Activated CD4-positive, alpha-beta memory T cell treated with anti-CD3 and anti-CD28 coated beads, Interleukin-2, amount 10 ng/mL, durations not matched to agents 7 days and 5 days (primary cell): ENCODE data around the gene NAPB. TPM values are rescaled to one million over a fixed set of nuclear protein-coding genes. Genes with fewer than 3 reads are reported as not detected.

ENCODE experiments used
- CTCF ChIA-PET: fragments of 350-600 bp; sonication (Branson Sonifier 250); formaldehyde crosslinking; loops from one replicate; lab custom pipeline; 2021; ENCODE audit warnings: antibody characterized with exemption, inconsistent platforms; lab: Charles Lee
- POLR2A ChIA-PET: fragments of 350-600 bp; sonication (Branson Sonifier 250); formaldehyde crosslinking; loops from one replicate; lab custom pipeline; 2021; ENCODE audit warnings: antibody characterized with exemption; lab: Charles Lee
- DNase-seq: peaks from one replicate; pipeline ENCODE4 v3.0.0-alpha.2; 2020
- H3K27ac Mint-ChIP-seq: one replicate; pipeline ENCODE4 v1.8.0; 2021; ENCODE audit warnings: mild to moderate bottlenecking, mixed read lengths
- H3K27me3 Mint-ChIP-seq: one replicate; pipeline ENCODE4 v1.8.0; 2021; ENCODE audit warnings: mixed read lengths
- H3K36me3 Mint-ChIP-seq: one replicate; pipeline ENCODE4 v1.8.0; 2021; ENCODE audit warnings: low read depth, mixed read lengths
- H3K4me1 Mint-ChIP-seq: one replicate; pipeline ENCODE4 v1.8.0; 2021; ENCODE audit warnings: mixed read lengths
- H3K4me3 Mint-ChIP-seq: one replicate; pipeline ENCODE4 v1.8.0; 2021; ENCODE audit warnings: mild to moderate bottlenecking, mixed read lengths
- H3K9me3 Mint-ChIP-seq: one replicate; pipeline ENCODE4 v1.8.0; 2021; ENCODE audit warnings: mixed read lengths
- total RNA-seq, 2 experiments: library from RNA; stranded (reverse); gene quantifications; one replicate each; pipeline ENCODE4 v1.2.3, GENCODE V29; 2021

Gene NAPB
- total RNA-seq, 2 experiments from 2014 or later, result 16.0 TPM

DNA sequence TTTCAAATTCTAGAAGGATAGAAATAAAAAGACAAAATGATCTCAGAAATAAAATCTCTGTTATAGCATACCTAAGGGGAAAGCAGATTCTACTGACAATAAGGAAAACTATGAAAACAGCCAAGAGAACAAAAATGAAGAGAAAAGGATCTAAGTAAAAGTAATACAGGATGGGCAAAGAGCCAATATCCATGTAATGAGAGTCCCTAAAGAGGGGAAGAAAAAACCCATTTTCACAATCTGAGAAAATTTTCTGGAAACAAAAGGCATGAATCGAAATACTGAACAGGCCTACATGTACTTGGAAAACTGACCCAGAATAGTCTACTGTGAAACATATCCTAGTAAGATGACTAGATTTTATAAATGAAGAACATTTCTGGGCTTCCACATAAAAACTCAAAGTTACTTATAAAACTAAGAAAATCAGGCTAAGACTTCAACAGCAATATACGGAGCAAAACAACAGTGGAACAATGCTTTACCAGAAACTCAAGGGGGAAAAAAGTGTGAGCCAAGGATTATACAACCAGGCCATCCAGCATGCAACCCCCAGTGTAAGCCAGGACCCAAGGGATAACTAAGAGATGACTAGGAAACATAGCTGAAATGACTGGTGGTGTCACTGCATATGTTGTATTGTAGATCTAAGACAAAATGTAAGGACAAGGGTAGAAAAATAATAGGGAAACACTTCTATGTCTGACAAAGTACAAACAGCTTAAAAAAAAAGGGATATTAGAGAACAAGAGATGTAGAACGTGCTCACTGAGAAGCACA, 10.2 kb downstream of the NAPB start:
- no peak for DNase-seq
- ChIA-PET CTCF (no interaction called here), POLR2A (interaction anchor here (1.1 kb wide), 1 partner anchor 11 kb away, joined by 3 read pairs; no protein-coding TSS in a partner anchor)
- H3K27me3 Mint-ChIP-seq, result no peaks in the 10 kb centered on the region
- no peak overlapping the region for H3K4me3 Mint-ChIP-seq
- peaks cover 41% of the 10 kb centered on the region for H3K4me1 Mint-ChIP-seq
- H3K9me3 Mint-ChIP-seq, result no peaks in the 10 kb centered on the region
- H3K27ac Mint-ChIP-seq, result no peak overlapping the region
- peaks cover 29% of the 10 kb centered on the region for H3K36me3 Mint-ChIP-seq

DNA sequence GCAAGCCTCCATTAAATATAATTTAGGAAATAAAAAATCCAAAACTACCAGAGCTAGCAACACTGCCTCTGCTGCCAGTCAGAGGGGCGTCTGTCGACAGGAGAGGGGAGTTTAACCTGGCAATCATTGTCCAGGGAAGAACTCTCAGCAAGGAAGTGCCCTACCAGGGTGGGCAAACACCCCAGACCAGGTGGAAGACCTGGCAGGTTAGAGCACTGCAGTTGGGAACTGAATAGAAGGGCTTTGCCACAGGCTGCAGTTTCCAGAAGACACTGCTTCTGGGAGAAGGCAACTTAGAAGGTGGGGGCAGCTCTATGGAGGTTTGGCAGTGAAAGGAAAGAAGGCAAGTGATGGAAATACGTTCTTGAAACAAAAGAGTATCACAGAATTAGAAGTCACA, 11.5 kb downstream of the NAPB start:
- DNase-seq, result no peak
- Mint-ChIP-seq H3K4me1 (peaks cover 35% of the 10 kb centered on the region), H3K36me3 (peaks cover 26% of the 10 kb centered on the region), H3K9me3 (no peaks in the 10 kb centered on the region), H3K27me3 (no peaks in the 10 kb centered on the region), H3K27ac (no peak overlapping the region), H3K4me3 (no peak overlapping the region)
- POLR2A ChIA-PET, result interaction anchor here (1.0 kb wide), 1 partner anchor 10 kb away, joined by 4 read pairs; no protein-coding TSS in a partner anchor
- CTCF ChIA-PET, result interaction anchor here (1.7 kb wide), 1 partner anchor 10 kb away, joined by 3 read pairs; no protein-coding TSS in a partner anchor

DNA sequence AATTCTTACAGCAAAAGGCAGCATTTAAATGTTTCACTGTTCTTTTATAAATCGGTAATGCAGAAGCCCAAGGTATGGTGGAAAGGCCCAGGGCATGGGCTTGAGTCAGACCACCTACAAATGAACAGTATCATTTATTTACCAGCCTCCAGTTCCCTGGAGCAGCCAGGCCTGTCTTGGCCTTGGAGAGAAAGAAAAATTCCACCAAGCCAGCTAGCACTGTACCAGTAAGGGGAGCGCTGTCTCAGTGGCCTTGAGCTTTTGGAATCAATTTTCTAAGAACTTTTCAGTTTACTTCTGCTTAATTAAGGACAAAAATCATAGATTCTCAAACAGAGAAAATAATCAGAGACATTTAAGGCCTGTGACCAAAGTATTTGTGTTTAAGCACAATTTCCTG, 12.3 kb downstream of the NAPB start:
- DNase-seq, result no peak
- ChIA-PET POLR2A (interaction anchor here (1.0 kb wide), 1 partner anchor 11 kb away, joined by 4 read pairs; no protein-coding TSS in a partner anchor), CTCF (interaction anchor here (1.7 kb wide), 1 partner anchor 11 kb away, joined by 3 read pairs; no protein-coding TSS in a partner anchor)
- H3K9me3 Mint-ChIP-seq, result no peaks in the 10 kb centered on the region
- H3K36me3 Mint-ChIP-seq, result peaks cover 26% of the 10 kb centered on the region
- no peak overlapping the region for H3K4me3 Mint-ChIP-seq
- H3K4me1 Mint-ChIP-seq, result peaks cover 37% of the 10 kb centered on the region
- no peaks in the 10 kb centered on the region for H3K27me3 Mint-ChIP-seq
- H3K27ac Mint-ChIP-seq, result no peak overlapping the region

DNA sequence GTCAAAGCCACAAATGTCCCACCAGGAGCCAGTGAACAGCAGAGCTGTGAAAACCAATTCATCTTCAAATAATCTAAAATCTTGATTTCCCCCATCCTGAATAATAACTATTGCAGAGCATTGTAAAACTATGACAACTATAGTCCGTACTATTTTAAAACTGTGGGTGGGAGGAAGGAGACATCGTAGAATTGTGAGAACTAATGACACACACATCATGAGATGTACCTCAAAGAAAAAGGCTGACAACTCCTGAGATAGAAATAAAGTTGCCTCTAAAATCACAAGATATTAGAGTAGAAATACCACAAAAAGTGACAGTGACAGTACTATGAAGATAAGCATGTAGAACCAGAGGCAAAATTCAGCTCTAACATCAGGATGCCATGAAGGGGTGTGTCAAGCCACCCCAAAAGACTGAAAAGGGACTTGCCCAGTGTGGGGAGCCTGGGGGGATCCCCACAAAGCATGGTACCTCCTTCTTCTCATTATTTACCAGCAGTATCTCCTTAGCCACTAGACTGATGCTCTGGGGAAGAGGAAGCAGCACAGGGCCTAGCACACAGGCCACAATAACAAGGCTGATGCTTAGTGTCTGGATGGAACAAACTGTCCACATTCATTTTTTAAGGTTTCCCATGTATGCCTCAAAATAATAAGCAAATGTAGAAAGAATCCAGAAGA, 13.4 kb downstream of the NAPB start:
- peak; percentile 27 for DNase-seq
- no peaks in the 10 kb centered on the region for H3K9me3 Mint-ChIP-seq
- ChIA-PET POLR2A (interaction anchor here (2.2 kb wide), 1 partner anchor 11 kb away, joined by 8 read pairs; no protein-coding TSS in a partner anchor), CTCF (interaction anchor here (0.5 to 3.1 kb wide), 3 partner anchors 9 to 14 kb away, joined by 3 to 12 read pairs (median 5); partner anchors contain the start of gene NAPB)
- H3K36me3 Mint-ChIP-seq, result peaks cover 26% of the 10 kb centered on the region
- H3K4me3 Mint-ChIP-seq, result no peak overlapping the region
- no peaks in the 10 kb centered on the region for H3K27me3 Mint-ChIP-seq
- peaks cover 35% of the 10 kb centered on the region for H3K4me1 Mint-ChIP-seq
- peak overlapping the region; percentile 28 for H3K27ac Mint-ChIP-seq

DNA sequence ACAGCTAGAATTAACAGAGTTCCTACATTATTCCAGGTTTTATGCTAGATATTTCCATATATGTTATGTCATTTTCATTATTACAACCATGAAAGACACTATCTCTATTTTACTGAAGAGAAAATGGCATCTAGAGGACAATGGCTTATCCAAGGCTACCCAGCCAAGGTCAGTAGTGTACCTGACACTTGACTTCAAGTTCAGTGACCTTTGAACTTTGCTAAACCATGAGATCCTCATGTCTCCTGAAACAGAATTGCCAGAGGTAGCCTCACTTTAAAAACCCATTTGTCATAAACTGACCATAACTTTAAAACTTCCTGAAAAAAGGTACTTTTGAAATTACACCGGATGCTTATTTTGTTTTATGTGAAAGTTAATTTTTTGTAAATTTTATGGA, 14.4 kb downstream of the NAPB start:
- no peaks in the 10 kb centered on the region for H3K9me3 Mint-ChIP-seq
- no peak overlapping the region for H3K4me3 Mint-ChIP-seq
- peaks cover 36% of the 10 kb centered on the region for H3K4me1 Mint-ChIP-seq
- no peak overlapping the region for H3K27ac Mint-ChIP-seq
- H3K36me3 Mint-ChIP-seq, result peaks cover 29% of the 10 kb centered on the region
- CTCF ChIA-PET, result interaction anchor here (0.7 to 3.1 kb wide), 3 partner anchors 11 to 15 kb away, joined by 3 to 12 read pairs (median 3); partner anchors contain the start of gene NAPB
- H3K27me3 Mint-ChIP-seq, result no peaks in the 10 kb centered on the region
- DNase-seq, result no peak
- POLR2A ChIA-PET, result interaction anchor here (2.2 to 3.1 kb wide), 2 partner anchors 12 to 56 kb away, joined by 8 to 10 read pairs; partner anchors contain the start of gene NXT1

DNA sequence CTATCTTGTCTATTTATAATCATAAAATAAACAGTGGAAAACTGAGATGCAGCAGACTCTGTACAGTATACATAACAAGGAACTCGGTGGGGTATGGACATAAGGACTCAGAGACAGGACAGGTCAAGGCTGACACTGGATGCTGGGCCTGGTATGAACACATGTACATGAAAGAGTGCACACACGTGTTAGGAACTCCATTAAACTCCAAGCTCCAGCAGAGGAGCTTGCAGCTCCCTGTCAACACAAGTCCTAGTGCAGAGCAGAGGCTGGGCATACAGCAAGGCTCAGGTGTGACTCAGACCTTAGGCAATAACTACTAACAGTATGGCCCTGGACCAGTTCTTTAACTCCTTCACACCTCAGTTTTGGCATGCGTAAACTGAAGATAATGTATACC, 17.1 kb downstream of the NAPB start:
- DNase-seq, result no peak
- ChIA-PET CTCF (interaction anchor here (6.6 kb wide), 1 partner anchor 16 kb away, joined by 44 read pairs; the partner anchor contains the start of gene NAPB), POLR2A (interaction anchor here (3.1 to 8.0 kb wide), 2 partner anchors 15 to 54 kb away, joined by 10 to 58 read pairs; partner anchors contain the start of genes NAPB and NXT1)
- no peaks in the 10 kb centered on the region for H3K9me3 Mint-ChIP-seq
- no peak overlapping the region for H3K27ac Mint-ChIP-seq
- H3K27me3 Mint-ChIP-seq, result no peaks in the 10 kb centered on the region
- H3K4me1 Mint-ChIP-seq, result peaks cover 51% of the 10 kb centered on the region
- H3K36me3 Mint-ChIP-seq, result peaks cover 27% of the 10 kb centered on the region
- no peak overlapping the region for H3K4me3 Mint-ChIP-seq

DNA sequence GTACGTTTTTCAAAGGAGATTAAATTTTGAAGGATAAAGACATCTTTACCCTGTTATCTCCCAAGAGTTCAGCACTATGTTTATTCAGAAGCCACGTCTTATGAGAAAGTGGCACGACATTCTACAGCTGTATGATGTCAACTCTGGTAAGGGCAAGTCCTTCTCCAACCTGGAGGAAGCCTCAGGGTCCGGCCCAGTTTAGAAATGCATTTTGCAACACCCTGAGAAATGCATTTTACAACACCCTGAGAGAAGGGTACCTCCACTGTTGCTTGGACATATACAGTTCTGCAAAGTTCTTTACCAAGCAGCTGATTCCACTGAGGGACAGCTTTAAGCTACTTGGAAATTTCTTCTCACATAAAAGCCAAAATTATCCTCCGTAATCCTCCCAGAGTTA, 17.5 kb downstream of the NAPB start:
- no peaks in the 10 kb centered on the region for H3K9me3 Mint-ChIP-seq
- no peaks in the 10 kb centered on the region for H3K27me3 Mint-ChIP-seq
- peaks cover 54% of the 10 kb centered on the region for H3K4me1 Mint-ChIP-seq
- CTCF ChIA-PET, result interaction anchor here (1.5 to 6.6 kb wide), 2 partner anchors 16 to 54 kb away, joined by 3 to 44 read pairs; partner anchors contain the start of gene NAPB
- H3K27ac Mint-ChIP-seq, result no peak overlapping the region
- POLR2A ChIA-PET, result interaction anchor here (8.0 kb wide), 1 partner anchor 15 kb away, joined by 58 read pairs; the partner anchor contains the start of gene NAPB
- DNase-seq, result no peak
- no peak overlapping the region for H3K4me3 Mint-ChIP-seq
- H3K36me3 Mint-ChIP-seq, result peaks cover 31% of the 10 kb centered on the region

DNA sequence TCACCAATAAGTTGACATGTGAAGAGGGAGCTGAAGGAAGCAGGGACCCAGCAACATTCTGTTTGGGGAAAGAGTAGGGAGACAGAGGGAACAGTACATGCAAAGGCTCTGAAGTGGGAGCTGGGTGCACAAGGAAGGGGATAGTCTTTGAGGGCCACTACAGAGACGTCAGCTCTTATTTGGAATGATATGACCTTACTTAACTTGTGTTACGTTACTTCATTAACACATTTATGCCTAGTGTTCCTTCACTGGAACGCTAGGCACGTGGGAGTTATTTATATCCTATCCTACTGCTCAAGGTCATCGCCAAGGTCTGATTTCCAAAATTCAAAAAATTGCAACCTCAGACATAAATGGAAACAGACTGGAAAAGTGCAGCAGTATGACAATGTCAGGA, 20.2 kb downstream of the NAPB start:
- POLR2A ChIA-PET, result interaction anchor here (1.1 to 8.0 kb wide), 3 partner anchors 11 to 51 kb away, joined by 3 to 58 read pairs (median 16); partner anchors contain the start of genes NAPB and NXT1
- H3K36me3 Mint-ChIP-seq, result peaks cover 37% of the 10 kb centered on the region

DNA sequence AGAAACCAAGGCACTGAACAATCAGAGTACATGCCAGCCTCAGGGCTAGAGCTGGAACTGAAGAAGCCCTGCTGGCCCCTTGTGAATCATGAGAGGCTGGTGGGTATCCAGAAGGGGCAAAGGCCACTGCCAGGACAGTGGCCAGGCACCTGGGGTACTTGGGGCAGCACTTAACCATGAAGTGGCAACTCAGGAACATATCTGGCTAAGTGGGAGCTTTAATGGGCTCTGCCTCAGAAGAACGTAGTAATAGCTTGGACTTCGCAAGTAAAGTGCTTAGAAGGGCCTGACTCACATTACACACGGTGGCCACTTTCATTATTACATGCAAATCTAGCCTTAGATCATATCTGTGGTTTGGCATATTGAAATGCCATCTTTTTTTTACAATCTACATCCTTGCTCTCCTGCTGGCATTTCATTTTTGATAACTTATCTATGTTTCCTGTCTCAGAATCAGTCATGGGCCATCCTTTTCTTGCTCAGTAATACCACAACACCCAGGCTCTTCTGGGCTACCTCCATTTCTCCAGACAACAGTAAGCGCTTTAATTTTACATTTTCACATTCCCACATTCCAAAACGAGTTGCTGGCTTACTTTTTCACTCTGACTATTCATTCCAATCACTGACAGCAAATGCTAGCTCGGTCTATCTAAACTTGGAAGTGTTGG, 21.6 kb downstream of the NAPB start:
- peak; percentile 24 for DNase-seq
- H3K4me1 Mint-ChIP-seq, result peaks cover 50% of the 10 kb centered on the region
- no peak overlapping the region for H3K4me3 Mint-ChIP-seq
- ChIA-PET CTCF (interaction anchor here (0.6 to 6.6 kb wide), 3 partner anchors 20 to 47 kb away, joined by 3 to 44 read pairs (median 3); partner anchors contain the start of gene NAPB), POLR2A (interaction anchor here (0.6 to 8.0 kb wide), 7 partner anchors 12 to 1637 kb away, joined by 3 to 58 read pairs (median 3); partner anchors contain the start of genes NAPB and NXT1)
- H3K27ac Mint-ChIP-seq, result peak overlapping the region; percentile 18
- peaks cover 41% of the 10 kb centered on the region for H3K36me3 Mint-ChIP-seq
- no peaks in the 10 kb centered on the region for H3K27me3 Mint-ChIP-seq
- H3K9me3 Mint-ChIP-seq, result no peaks in the 10 kb centered on the region

More for the DNA sequence above, 20.2 kb downstream of the NAPB start:
- H3K9me3 Mint-ChIP-seq, result no peaks in the 10 kb centered on the region
- no peak overlapping the region for H3K27ac Mint-ChIP-seq
- CTCF ChIA-PET, result interaction anchor here (1.1 to 6.6 kb wide), 2 partner anchors 19 to 60 kb away, joined by 3 to 44 read pairs; partner anchors contain the start of gene NAPB
- peaks cover 52% of the 10 kb centered on the region for H3K4me1 Mint-ChIP-seq
- no peak overlapping the region for H3K4me3 Mint-ChIP-seq
- H3K27me3 Mint-ChIP-seq, result no peaks in the 10 kb centered on the region
- DNase-seq, result no peak

DNA sequence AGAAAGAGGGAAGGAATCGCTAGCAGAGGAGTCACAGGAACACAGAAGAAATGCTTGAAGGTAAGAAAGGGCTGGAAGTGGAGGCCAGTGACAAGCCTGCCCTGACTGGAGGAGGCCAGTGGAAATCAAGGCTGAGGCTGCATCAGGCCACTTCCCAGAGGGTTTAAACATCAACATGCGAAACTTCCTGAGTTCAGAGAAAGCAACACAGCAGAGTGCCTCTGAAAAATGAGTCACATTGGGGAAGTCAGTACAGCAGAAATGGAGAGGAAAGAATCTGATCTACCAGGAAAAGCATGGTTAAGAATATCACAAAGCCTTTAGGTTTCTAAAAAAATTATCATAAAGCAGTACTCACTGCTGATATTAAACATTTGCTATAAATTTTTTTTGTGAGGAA, 23.3 kb downstream of the NAPB start:
- no peaks in the 10 kb centered on the region for H3K27me3 Mint-ChIP-seq
- peak; percentile 26 for DNase-seq
- H3K27ac Mint-ChIP-seq, result peak overlapping the region; percentile 78
- ChIA-PET POLR2A (interaction anchor here (8.0 kb wide), 1 partner anchor 21 kb away, joined by 58 read pairs; the partner anchor contains the start of gene NAPB), CTCF (interaction anchor here (0.6 to 6.6 kb wide), 4 partner anchors 10 to 143 kb away, joined by 4 to 44 read pairs (median 6); partner anchors contain the start of gene NAPB)
- H3K4me3 Mint-ChIP-seq, result peak overlapping the region; percentile 14
- peaks cover 46% of the 10 kb centered on the region for H3K4me1 Mint-ChIP-seq
- H3K36me3 Mint-ChIP-seq, result peaks cover 57% of the 10 kb centered on the region
- no peaks in the 10 kb centered on the region for H3K9me3 Mint-ChIP-seq

DNA sequence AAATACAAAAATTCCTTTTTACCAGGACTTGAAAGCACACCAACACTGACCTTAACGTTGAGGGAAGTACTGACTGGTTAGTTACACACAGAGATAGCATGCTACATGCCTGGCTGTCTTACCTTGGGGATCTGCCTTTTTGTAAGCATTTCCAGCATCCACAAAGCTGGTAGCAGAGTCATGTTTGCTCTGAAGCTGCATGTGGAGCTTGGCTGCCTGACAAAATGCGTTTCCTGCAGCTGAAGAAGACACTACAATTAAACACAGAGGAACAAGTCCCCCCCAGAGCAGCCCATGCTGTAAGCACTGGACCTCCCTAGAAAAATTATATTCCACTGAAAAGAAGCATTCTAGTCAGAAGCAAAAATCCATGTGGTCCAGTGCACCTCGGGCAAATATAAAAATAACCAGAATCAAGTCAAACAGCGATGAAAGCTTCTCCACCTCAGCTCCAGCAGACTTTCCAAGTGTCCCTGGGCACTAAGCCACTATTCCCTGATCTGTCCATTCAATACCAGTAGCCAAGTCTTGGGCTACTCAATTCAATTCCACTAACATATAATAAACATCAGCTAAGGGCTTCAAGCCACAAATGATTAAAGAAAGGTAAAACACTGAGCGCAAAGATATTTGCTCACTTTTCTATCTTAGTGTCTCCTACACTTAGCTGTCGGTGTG, 24.2 kb downstream of the NAPB start:
- no peaks in the 10 kb centered on the region for H3K27me3 Mint-ChIP-seq
- H3K36me3 Mint-ChIP-seq, result peaks cover 58% of the 10 kb centered on the region
- H3K4me3 Mint-ChIP-seq, result no peak overlapping the region
- no peaks in the 10 kb centered on the region for H3K9me3 Mint-ChIP-seq
- ChIA-PET CTCF (interaction anchor here (0.6 kb wide), 1 partner anchor 142 kb away, joined by 7 read pairs; no protein-coding TSS in a partner anchor), POLR2A (interaction anchor here (8.0 kb wide), 1 partner anchor 22 kb away, joined by 58 read pairs; the partner anchor contains the start of gene NAPB)
- no peak for DNase-seq
- peaks cover 42% of the 10 kb centered on the region for H3K4me1 Mint-ChIP-seq
- H3K27ac Mint-ChIP-seq, result no peak overlapping the region
